Endothelial cell (in vitro differentiated cells): ENCODE data around the gene ADD1. TPM values are rescaled to one million over a fixed set of nuclear protein-coding genes. Genes with fewer than 3 reads are reported as not detected.

ENCODE experiments used
- DNase-seq: peaks from one replicate; pipeline ENCODE4 v3.0.0; 2021; ENCODE audit warnings: low spot score
- H3K27ac Mint-ChIP-seq: one replicate; pipeline ENCODE4 v1.8.0; 2021; ENCODE audit warnings: mixed read lengths, inconsistent platforms; ENCODE audit not compliant: unreplicated experiment
- H3K27me3 Mint-ChIP-seq: one replicate; pipeline ENCODE4 v1.8.0; 2021; ENCODE audit warnings: mild to moderate bottlenecking, moderate library complexity, mixed read lengths, inconsistent platforms; ENCODE audit not compliant: unreplicated experiment
- H3K36me3 Mint-ChIP-seq: one replicate; pipeline ENCODE4 v1.8.0; 2021; ENCODE audit warnings: mild to moderate bottlenecking, low read depth, mixed read lengths, inconsistent platforms; ENCODE audit not compliant: unreplicated experiment
- H3K4me1 Mint-ChIP-seq: one replicate; pipeline ENCODE4 v1.8.0; 2021; ENCODE audit warnings: mild to moderate bottlenecking, mixed read lengths, inconsistent platforms; ENCODE audit not compliant: unreplicated experiment
- H3K4me3 Mint-ChIP-seq: one replicate; pipeline ENCODE4 v1.8.0; 2021; ENCODE audit warnings: mild to moderate bottlenecking, mixed read lengths, inconsistent platforms; ENCODE audit not compliant: unreplicated experiment
- H3K9me3 Mint-ChIP-seq: one replicate; pipeline ENCODE4 v1.8.0; 2021; ENCODE audit warnings: mixed read lengths, inconsistent platforms; ENCODE audit not compliant: unreplicated experiment
- total RNA-seq: library from RNA; stranded (reverse); fragmentation: NEBNext Ultra II Directional; extraction: Animal tissue kit (Norgen Biotek cat#: 25700); gene quantifications from one replicate; pipeline ENCODE4 v1.2.1, GENCODE V29; 2021; ENCODE audit not compliant: unreplicated experiment
- TF ChIP-seq, protein P1 (sequence below): fragments of 200-600 bp; sonication (generic); IDR thresholded peaks from one replicate; pipeline ENCODE4 v1.5.0; 2021; ENCODE audit warnings: antibody characterized with exemption; ENCODE audit not compliant: unreplicated experiment

The ADD1 gene
- total RNA-seq, 1 donor from 2014 or later = 337 TPM

DNA sequence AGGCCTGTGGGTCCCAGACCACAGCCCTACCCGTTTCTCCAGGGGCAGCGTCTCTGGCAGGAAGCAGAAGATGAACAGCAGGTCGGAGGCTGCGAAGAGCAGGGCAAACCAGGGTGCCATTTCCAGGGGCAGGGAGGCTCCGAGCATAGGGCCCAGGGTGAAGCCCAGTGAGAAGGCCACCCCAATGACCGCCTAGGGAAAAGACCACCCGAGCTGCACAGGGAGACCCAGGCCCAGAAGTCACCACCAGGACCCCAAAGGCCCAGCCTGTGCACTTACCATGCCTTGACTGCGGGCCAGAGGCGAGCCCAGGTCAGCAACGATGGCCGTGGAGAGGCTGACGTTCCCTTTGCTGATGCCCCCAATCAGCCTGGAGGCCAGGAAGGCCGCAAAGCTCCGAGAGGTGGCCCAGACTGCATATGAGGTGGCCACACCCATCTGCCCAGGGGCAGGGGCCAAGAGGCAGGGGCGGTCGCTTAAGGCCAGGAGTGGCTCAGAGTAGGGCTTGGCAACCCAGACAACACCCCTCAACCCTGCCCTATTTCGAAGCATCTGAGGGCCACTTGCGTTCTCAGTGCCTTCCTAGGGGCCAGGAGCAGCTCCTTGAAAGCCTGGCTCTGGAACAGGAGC, 88.8 kb downstream of the ADD1 start:
- no peak for DNase-seq
- H3K9me3 Mint-ChIP-seq = no peaks in the 10 kb centered on the region
- H3K4me3 Mint-ChIP-seq = no peak overlapping the region
- peak overlapping the region; percentile 36 for H3K27ac Mint-ChIP-seq
- TF ChIP-seq, protein P1, sequence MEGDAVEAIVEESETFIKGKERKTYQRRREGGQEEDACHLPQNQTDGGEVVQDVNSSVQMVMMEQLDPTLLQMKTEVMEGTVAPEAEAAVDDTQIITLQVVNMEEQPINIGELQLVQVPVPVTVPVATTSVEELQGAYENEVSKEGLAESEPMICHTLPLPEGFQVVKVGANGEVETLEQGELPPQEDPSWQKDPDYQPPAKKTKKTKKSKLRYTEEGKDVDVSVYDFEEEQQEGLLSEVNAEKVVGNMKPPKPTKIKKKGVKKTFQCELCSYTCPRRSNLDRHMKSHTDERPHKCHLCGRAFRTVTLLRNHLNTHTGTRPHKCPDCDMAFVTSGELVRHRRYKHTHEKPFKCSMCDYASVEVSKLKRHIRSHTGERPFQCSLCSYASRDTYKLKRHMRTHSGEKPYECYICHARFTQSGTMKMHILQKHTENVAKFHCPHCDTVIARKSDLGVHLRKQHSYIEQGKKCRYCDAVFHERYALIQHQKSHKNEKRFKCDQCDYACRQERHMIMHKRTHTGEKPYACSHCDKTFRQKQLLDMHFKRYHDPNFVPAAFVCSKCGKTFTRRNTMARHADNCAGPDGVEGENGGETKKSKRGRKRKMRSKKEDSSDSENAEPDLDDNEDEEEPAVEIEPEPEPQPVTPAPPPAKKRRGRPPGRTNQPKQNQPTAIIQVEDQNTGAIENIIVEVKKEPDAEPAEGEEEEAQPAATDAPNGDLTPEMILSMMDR = no peak
- H3K4me1 Mint-ChIP-seq = peaks cover 15% of the 10 kb centered on the region
- H3K36me3 Mint-ChIP-seq = peaks cover 27% of the 10 kb centered on the region
- peaks cover 26% of the 10 kb centered on the region for H3K27me3 Mint-ChIP-seq

DNA sequence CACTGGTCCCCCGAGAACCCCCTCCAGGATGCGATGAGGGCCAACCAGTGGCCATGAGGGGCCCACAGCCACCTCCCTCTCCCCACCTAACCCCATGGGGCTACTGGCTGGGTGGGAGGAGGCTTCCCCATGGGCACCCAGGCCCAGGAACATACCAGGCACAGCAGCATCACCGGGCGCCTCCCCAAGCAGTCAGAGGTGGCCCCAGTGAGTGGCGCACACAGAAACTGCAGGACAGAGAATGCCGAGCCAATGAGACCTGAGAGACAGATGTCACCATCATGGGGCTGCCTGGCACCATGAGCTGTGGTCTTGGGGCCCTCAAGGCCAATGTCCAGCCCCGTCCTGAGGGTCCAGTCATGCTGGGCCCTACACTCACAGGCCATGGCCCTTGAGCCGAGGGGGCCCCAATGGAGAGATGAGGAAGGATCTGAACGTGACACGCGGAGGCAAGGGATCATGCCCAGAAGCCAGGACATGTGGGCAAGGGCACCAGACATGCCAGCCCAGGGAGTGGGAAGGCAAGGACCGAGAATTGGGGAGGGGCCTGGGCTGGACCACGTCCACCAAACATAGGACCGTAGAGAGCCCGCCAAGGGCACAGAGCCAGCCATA, 89.4 kb downstream of the ADD1 start:
- peak overlapping the region; percentile 93 for H3K4me3 Mint-ChIP-seq
- TF ChIP-seq, protein P1 = no peak
- peaks cover 24% of the 10 kb centered on the region for H3K36me3 Mint-ChIP-seq
- no peak for DNase-seq
- H3K9me3 Mint-ChIP-seq = no peaks in the 10 kb centered on the region
- H3K4me1 Mint-ChIP-seq = peaks cover 15% of the 10 kb centered on the region
- H3K27ac Mint-ChIP-seq = peak overlapping the region; percentile 71
- peaks cover 24% of the 10 kb centered on the region for H3K27me3 Mint-ChIP-seq

DNA sequence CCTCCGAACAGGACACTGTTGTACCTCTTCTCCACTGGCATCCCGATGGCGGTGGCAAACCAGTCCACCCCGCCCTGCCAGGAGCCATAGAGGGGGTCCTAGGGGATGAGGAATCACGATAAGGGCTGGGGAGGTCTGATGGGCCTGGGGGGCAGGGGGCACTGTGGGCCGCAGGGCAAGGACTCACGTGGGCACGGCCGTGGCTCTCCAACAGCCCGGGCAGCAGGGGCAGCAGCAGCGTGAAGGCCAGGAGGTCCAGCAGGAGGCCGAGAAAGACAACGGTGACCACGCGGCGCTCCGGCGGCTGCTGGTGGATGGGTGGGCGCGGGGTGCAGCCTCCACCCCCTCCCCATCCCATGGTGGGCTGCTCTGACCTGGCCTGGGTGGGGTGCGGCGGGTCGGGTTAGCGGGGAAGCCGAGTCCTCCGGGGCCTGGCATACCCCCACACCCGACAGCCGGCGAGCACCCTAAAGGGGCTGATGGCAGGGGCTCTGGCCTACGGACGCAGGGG, 90.0 kb downstream of the ADD1 start:
- TF ChIP-seq, protein P1 = no peak
- no peak for DNase-seq
- peaks cover 15% of the 10 kb centered on the region for H3K4me1 Mint-ChIP-seq
- peaks cover 18% of the 10 kb centered on the region for H3K36me3 Mint-ChIP-seq
- peak overlapping the region; percentile 93 for H3K4me3 Mint-ChIP-seq
- peaks cover 23% of the 10 kb centered on the region for H3K27me3 Mint-ChIP-seq
- H3K9me3 Mint-ChIP-seq = no peaks in the 10 kb centered on the region
- H3K27ac Mint-ChIP-seq = no peak overlapping the region

DNA sequence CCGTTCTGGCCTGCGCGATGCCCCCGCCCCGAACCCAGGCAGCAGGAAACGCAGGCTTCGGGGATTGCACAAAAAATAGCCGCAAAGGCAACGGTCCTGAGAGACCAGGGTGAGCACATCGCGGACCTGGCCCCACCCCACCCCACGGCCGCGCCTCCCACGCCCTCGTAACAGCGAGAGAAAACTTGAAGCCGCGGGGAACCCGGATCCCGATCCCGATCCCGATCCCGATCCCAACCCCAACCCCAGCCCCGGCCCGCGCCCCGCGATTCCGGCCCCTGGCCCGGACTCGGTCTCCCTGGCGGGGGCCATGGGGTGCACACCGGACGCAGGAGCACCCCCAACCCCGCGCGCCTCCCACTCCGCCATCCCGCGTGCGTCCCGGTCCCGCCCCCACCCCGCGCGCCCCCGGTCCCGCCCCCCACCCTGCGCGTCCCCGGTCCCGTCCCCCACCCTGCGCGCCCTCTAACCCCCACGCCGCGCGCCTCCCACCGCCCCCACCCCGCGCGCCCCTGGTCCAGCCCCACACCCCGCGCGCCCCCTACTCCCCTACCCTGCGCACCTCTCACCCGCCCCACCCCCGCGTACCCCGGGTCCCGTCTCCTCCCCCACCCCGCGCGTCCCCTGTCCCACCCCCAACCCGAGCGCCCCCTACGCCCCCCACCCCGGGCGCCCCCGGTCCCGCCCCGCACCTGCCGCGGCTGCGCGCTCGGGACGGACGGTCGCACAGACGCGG, 90.6 kb downstream of the ADD1 start:
- H3K4me3 Mint-ChIP-seq = peak overlapping the region; percentile 79
- peaks cover 15% of the 10 kb centered on the region for H3K4me1 Mint-ChIP-seq
- TF ChIP-seq, protein P1 = no peak
- H3K36me3 Mint-ChIP-seq = peaks cover 18% of the 10 kb centered on the region
- no peak overlapping the region for H3K27ac Mint-ChIP-seq
- DNase-seq = peak; percentile 48
- H3K27me3 Mint-ChIP-seq = peaks cover 17% of the 10 kb centered on the region
- no peaks in the 10 kb centered on the region for H3K9me3 Mint-ChIP-seq
